H7 (cell line): ENCODE data around the gene MUC5AC. TPM values are rescaled to one million over a fixed set of nuclear protein-coding genes. Genes with fewer than 3 reads are reported as not detected.
"Not testable (repeated sequence)": the region's sequence is repeated elsewhere in the genome, so short reads cannot be mapped to it uniquely, and the experiment has no call there.

Source experiments
- DNase-seq: peaks from one replicate; pipeline ENCODE4 v3.0.0; 2012
- H3K27me3 ChIP-seq: 2 replicates; pipeline ENCODE4 v1.6.0; 2011; ENCODE audit warnings: mild to moderate bottlenecking, low read length; ENCODE audit not compliant: control insufficient read depth, insufficient read depth
- H3K36me3 ChIP-seq: replicated peaks from 2 replicates; pipeline ENCODE4 v1.5.1; 2011; ENCODE audit warnings: low read length; ENCODE audit not compliant: control insufficient read depth, insufficient read depth
- H3K4me3 ChIP-seq: 2 replicates; pipeline ENCODE4 v1.5.1; 2011; ENCODE audit warnings: low read depth, mild to moderate bottlenecking, control low read depth, low read length, moderate library complexity; ENCODE audit not compliant: insufficient read depth
- total RNA-seq: library from RNA; depleted of rRNA; stranded (reverse); fragments of >200 nt; shearing (Covaris generic); gene quantifications from 2 replicates; pipeline ENCODE4 v1.2.3, GENCODE V29; 2014

MUC5AC gene
- total RNA-seq, 1 experiment from 2014 or later = not detected

GRCh38 chr11:1150769-1151365, 6.9 kb upstream of the MUC5AC start:
- Histone ChIP-seq H3K27me3 (no peaks in the 10 kb centered on the region), H3K4me3 (no peak overlapping the region), H3K36me3 (no peaks in the 10 kb centered on the region)
- DNase-seq = peak; percentile 38

GRCh38 chr11:1151366-1152315, 6.1 kb upstream of the MUC5AC start:
- DNase-seq = peak; percentile 62
- H3K4me3 ChIP-seq = no peak overlapping the region
- H3K27me3 ChIP-seq = no peaks in the 10 kb centered on the region
- H3K36me3 ChIP-seq = no peaks in the 10 kb centered on the region

- H3K4me3 ChIP-seq = no peak overlapping the region
- no peaks in the 10 kb centered on the region for H3K36me3 ChIP-seq
- no peaks in the 10 kb centered on the region for H3K27me3 ChIP-seq
- DNase-seq = peak; percentile 67
Observed at GRCh38 chr11:1152316-1153104, 5.2 kb upstream of the MUC5AC start.

- DNase-seq = peak; percentile 72
- no peak overlapping the region for H3K4me3 ChIP-seq
- no peaks in the 10 kb centered on the region for H3K36me3 ChIP-seq
- H3K27me3 ChIP-seq = no peaks in the 10 kb centered on the region
Observed at GRCh38 chr11:1153105-1153950, 4.4 kb upstream of the MUC5AC start.

- no peaks in the 10 kb centered on the region for H3K27me3 ChIP-seq
- H3K36me3 ChIP-seq = no peaks in the 10 kb centered on the region
- peak; percentile 53 for DNase-seq
- H3K4me3 ChIP-seq = no peak overlapping the region
Observed at GRCh38 chr11:1153951-1154493, 3.7 kb upstream of the MUC5AC start.

- DNase-seq, H3K27me3 ChIP-seq, H3K4me3 ChIP-seq, H3K36me3 ChIP-seq: not testable (repeated sequence)
Observed at GRCh38 chr11:1154656-1155055, 3.1 kb upstream of the MUC5AC start.

- Histone ChIP-seq H3K27me3 (no peaks in the 10 kb centered on the region), H3K4me3 (no peak overlapping the region), H3K36me3 (no peaks in the 10 kb centered on the region)
- DNase-seq = no peak
Observed at GRCh38 chr11:1155274-1155693, 2.5 kb upstream of the MUC5AC start.

GRCh38 chr11:1156506-1157340, 1.0 kb upstream of the MUC5AC start:
- H3K4me3 ChIP-seq = no peak overlapping the region
- DNase-seq = peak; percentile 39
- H3K36me3 ChIP-seq = no peaks in the 10 kb centered on the region
- no peaks in the 10 kb centered on the region for H3K27me3 ChIP-seq

- peak; percentile 56 for DNase-seq
- Histone ChIP-seq H3K36me3 (no peaks in the 10 kb centered on the region), H3K27me3 (no peaks in the 10 kb centered on the region), H3K4me3 (no peak overlapping the region)
Observed at GRCh38 chr11:1157341-1157644, 460 bp upstream of the MUC5AC start.

GRCh38 chr11:1158681-1159487, 1.1 kb downstream of the MUC5AC start:
- DNase-seq = peak; percentile 63
- Histone ChIP-seq H3K36me3 (no peaks in the 10 kb centered on the region), H3K27me3 (no peaks in the 10 kb centered on the region), H3K4me3 (no peak overlapping the region)

GRCh38 chr11:1159488-1160220, 1.9 kb downstream of the MUC5AC start:
- not testable (repeated sequence) for DNase-seq, H3K36me3 ChIP-seq, H3K27me3 ChIP-seq, H3K4me3 ChIP-seq
